GM19035 (cell line): ENCODE measurements around the gene CRISPLD2.

Source experiments
- ATAC-seq: cut with Tn5 transposase; IDR thresholded peaks from one replicate; pipeline ENCODE4 v1.9.1; 2021; ENCODE audit not compliant: unreplicated experiment

Gene CRISPLD2

DNA sequence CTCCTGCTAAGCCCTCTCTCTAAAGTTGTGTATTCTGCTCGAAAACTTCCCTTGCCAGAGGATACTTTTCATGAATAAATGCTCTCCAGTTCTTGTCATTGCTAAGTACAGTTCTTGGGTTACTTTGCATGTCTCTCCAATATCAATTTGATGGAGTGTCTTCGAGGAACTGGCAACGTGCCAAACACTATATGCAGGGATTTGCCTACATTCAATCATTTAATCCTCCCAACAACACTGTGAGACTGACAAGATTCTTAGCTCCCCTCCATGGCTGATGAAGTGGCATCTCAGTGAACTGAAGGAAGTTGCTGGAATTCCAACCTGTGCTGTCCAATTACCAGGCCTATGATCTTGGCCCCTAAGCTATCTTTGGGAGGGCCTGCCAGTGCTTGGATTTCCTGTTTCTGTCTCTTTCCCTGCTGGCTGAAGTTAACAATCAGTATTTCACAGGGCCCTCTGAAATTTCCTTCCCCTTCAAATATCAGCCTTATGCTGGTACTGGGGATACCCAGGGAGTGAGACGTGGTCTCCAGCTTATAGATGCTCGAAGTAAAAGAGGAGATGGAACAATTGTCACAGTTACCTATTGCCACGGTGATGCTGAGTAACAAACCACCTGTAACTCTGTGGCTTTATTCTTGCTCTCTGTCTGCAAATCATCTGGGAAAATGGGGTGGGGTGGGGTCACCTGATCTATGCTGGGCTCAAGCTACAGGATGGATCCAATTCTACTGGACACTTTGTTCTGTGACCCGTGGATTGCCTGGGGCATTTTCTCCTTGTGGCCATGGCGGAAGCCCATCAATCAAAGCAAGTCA is 19.4 kb upstream of the CRISPLD2 start:
- no peak for ATAC-seq

DNA sequence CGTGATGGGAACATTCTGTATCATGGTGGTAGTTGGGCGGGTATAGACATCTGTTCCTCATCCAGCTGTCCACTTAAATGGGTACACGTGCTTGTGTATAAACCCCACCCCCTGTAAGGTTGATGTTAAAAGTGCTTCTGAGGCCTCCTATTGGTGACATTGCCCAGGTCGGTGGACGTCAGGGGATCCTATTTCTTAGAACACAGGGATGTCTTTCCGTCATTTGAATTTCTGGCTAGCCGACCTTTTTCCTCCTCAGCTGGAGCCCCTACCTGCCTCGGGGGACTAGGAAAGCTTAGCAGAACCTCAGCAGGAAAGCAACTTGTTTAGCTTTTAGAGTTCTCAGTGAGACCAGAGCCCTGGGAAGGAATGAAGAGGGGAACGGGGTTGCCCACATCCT is 16.6 kb upstream of the CRISPLD2 start:
- ATAC-seq: no peak

DNA sequence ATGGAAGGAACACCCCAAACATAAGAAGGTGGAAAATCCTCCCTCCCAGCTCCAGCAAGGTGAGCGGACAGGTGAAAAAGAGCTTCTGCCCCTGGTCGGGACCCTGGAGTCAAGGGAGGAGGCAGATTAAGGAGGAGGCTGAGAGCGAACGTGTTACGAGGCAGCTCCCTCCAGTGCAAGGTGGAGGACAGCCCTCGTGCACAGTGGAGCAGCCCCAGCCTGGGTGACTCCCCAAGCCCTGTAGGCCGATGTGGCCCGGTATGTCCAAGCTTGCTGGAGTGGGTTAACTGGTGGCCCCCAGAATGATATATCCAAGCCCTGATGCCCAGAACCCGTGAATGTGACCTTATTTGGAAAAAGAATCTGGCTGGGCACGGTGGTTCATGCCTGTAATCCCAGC is 15.5 kb upstream of the CRISPLD2 start:
- ATAC-seq: no peak

DNA sequence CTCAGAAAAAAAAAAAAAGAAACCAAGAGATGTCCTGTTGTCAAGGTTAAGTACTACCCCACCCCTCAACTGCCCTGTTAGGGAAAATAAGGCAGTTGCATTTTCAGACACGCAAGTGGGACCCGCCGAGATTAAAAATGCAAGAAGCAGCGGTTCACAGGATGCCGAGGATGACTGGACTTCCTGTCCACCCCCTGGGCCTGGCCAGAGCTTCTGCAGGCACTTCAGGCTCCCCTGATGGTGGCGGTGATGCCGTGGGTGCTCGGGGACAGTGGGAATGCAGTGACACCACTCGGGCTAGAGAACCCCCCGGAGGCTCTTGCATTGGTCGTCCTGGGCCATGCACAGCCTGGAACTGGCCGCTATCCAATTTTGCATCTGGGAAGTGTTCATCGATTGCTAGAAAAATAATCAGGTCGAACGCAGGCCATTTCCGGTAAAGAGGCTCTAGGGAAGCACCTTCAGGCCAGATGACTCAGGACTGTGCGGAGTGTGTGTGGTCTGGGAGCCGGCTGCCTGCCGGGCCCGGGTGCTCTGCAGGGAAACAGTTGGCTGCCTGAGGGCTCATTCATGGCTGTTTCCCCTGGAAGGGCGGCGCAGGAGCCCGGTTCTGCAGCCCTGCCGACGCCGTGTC is 13.4 kb upstream of the CRISPLD2 start:
- no peak for ATAC-seq

DNA sequence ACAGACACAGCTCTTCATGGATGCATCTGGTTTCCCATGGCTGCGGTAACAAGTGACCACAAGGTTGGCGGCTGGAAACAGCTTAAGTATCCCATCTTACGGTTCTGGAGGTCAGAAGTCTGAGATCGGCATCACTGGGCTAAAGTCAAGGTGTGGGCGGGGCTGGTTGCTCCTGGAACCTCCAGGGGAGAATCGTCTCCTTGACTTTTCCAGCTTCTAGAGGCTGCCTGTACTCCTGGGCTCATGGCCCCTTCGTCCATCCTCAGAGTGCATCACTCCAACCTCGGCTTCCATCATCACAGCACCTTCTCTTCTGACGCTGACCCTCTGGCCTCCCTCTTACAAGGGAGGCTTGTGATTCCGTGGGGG is 12.9 kb upstream of the CRISPLD2 start:
- no peak for ATAC-seq

DNA sequence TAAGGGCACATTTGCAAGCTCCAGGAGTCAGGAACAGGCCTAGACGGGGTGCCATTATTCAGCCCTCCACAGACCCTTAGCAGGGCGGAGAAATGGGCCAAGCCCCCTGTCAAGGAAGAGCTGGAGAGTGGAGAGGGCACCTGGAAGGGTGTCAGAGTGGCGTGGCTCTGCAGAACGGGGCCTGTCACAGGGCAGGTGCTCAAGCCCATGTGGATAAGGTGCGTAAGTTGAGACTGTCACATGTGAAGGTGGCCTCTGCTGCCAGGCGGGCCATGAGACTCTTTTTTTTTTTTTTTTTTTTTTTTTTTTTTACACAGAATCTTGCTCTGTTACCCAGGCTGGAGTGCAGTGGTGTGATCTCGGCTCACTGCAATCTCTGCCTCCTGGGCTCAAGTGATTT is 12.0 kb upstream of the CRISPLD2 start:
- no peak for ATAC-seq

DNA sequence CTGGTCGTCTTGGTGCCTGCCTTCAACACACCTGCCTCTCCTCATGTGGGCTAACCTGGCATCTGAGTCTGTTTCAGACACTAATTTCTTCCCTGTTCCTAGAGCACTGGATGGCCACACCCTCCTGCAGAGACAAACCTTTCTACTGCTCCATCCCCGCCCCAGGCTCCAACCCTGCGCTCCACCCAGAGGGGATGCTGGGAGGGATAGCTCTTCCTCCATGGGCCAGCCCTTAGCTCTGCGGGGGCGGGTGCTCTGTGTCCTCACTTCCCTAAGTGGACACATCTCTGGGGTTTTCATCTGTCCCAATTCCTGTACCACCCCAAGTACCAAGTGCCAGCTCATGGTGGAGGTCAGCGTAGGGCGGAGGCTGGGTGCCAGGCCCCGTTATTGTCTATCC is 11.0 kb upstream of the CRISPLD2 start:
- ATAC-seq: no peak

DNA sequence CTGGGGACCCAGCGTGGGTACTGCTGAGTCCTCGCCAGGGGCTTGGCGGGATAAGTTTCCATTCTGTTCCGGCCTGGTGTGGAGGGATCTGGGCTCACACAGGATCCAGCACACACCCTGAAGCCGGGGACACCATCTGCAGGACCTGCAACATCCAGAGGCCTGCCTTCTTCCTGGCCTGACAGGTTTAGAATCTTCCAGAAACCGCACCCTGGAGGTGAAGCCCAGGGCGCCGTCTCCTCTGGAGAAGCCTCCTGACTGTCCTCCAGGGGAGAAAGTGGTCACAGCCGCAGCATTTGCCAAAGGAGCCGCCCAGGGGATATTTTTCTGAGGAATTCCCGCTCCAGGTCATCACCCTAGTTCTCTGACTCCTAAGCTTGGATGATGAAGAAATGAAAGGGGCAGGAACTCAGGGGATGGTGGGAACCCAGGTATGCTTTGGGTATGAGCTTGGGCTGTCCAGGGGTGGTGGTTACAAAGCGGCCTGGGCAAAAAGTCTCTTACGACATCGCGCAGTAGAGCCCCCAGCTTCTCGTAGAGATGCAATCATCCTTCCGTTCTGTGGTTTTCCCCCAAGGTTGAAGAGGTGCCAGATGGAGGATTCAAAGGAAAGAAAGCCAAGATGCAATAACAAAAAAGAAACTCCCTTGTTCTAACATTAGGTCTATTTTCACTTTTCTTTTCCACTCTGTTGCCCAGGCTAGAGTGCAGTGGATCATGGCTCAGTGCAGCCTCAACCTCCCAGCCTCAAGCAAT is 9.1 kb upstream of the CRISPLD2 start:
- ATAC-seq: no peak

DNA sequence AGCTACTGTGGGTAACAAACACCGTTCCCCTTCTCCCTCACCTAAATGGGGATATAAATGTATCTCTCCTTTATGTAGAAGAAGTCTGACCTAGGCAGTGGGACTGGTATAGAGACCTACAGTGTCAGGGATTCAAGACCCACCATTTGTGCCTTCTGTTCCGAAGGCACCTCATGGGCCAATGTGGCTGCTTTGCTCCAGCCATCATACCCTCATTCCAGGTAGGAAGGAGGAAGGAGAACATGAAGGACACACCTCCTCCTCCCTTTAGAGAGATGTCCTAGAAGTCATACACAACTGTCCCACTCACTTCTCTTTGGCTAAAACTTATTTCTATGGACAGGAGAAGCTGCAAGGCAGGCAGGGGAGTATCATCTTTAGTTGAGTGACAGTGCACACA is 8.3 kb upstream of the CRISPLD2 start:
- no peak for ATAC-seq

DNA sequence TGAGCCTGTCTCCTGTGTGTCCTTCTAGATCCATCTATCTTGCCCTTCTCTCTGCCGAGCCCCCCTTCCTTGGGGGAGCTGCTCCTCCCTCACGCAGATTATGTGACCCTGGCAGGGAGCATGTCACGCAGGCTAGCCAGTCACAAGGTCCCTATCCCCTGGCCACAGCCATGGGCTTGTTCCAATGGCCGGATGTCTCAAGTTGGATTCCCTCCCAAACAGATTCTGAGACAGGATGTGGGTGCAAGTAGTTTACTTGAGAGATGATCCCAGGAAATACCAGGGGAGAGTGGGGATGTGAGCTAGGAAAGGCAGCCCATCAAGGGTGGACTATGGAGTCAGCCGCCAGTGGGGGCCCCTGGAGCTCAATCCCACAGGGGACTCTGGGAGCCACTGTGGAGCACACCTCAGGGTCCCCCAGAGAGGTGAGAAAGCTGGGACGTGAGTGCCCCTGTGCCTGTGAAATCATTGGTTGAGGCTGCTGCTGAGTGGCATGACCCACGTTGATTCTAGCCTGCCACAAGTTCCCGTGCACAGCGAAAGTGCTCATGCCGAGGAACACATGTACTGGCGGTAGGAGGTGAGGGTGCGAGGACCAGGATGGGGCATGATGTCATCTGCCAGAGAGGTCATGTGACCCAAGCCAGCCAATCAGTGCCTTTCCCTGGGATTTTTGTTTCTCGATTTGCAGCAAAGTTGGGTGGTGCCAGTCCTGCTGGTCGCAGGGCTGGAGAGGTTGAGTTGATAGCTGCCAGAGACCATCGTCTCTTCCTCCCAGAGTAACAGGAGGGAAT is 6.4 kb upstream of the CRISPLD2 start:
- ATAC-seq: no peak

DNA sequence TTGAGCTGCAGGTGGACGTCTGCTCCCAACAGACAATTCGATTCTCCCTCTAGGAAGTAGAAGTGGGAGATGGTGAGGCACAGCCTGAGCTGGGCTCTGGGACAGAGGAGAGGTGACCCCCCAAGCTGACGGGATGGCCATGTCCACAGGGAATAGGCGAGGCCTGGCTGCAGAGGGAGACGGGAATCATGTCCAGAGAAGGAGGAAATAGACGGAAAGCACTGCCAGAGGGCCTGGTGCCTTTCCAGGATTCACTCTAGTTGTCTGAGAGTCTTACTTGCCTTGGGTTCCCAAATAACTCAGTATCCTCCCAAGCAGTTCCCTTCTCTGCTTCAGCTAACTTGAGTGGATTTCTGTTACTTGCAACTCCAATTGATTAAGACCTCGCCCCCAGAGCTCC is 4.3 kb upstream of the CRISPLD2 start:
- ATAC-seq: no peak

DNA sequence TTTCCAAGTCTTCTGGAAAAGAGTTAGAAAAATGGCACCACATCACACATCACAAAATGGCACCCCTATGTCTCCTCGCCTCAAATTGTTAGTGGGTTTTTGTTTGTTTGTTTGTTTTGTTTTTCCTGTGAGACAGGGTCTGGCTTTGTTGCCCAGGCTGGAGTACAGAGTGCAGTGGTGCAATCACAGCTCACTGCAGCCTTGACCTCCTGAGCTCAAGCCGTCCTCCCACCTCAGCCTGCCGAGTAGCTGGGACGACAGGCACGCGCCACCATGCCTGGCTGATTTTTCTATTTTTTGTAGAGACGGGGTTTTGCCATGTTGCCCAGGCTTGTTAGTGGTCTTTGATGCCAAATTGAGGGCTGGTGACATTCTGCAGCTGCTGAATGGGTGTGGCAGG is 3.8 kb upstream of the CRISPLD2 start:
- ATAC-seq: no peak

DNA sequence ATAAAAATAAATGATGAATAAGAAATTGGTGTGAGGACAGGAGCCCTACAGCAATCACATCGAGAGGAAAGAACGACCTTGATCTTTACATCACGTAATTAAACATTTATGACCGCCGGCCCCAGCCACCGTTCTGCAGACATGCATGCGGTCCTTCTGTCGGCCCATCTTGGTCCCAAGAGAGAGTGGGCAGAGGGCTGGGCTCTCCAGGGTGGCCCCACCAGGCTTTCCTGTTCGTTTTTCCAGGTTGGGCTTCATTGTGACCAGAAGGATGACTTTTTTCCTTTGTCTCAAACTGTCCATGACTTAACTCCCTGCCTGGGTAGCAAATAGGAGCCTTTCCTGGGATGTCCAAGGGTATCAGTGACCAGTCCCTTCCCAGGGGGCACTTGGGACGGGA is 3.3 kb upstream of the CRISPLD2 start:
- no peak for ATAC-seq

DNA sequence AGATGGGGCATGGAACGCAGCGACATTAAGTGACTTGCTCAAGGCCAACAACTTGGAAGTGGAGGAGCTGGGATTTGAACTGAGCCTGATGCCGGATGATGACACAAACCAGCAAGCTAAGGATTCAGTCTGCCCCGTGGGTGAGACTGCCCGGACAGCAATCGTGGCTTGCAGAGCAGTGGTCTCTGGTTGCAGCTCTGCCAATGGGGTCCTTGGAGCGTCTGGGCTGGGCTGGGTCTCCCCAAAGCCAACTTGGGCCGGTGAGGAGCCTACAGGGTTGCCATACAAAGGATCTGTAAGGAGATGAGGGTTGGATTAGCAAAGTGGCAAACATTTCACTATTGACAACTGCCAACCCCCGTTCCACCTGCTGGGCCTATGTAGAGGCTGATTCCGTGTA is 2.6 kb upstream of the CRISPLD2 start:
- ATAC-seq: no peak

DNA sequence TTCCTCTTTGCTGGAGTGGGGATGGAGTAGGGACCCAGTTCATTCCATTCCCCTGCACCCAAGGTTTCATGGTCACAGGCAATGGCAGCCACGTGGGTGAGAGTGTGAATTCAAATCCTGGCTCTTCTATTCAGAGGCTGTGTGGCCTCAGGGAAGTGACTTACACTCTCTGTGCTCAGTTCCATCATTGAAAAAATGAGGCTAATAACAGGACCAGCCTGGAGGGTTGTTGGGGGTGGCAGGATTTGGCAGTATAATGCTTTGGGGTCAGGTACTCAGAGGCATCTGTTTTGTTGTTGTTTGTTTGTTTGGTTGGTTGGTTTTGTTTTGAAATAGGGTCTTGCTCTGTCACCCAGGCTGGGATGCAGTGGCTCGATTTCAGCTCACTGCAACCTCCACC is 2.2 kb upstream of the CRISPLD2 start:
- no peak for ATAC-seq

DNA sequence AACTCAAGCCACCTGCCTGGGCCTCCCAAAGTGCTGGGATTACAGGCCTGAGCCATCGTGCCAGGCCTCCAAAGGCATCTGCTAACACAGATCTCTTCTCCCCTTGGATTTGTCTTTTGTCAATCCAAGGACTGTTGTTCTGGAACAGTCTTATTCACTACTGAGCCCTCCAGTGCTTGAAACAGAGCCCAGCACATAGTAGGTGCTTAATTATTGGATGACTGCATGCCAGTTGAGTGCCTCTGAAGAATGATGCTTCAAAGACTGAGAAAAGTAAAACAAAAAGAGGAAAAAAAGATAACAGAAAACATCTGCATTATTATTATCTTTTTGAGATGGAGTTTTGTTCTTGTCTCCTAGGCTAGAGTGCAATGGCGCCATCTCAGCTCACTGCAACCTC is 1.7 kb upstream of the CRISPLD2 start:
- ATAC-seq: no peak

DNA sequence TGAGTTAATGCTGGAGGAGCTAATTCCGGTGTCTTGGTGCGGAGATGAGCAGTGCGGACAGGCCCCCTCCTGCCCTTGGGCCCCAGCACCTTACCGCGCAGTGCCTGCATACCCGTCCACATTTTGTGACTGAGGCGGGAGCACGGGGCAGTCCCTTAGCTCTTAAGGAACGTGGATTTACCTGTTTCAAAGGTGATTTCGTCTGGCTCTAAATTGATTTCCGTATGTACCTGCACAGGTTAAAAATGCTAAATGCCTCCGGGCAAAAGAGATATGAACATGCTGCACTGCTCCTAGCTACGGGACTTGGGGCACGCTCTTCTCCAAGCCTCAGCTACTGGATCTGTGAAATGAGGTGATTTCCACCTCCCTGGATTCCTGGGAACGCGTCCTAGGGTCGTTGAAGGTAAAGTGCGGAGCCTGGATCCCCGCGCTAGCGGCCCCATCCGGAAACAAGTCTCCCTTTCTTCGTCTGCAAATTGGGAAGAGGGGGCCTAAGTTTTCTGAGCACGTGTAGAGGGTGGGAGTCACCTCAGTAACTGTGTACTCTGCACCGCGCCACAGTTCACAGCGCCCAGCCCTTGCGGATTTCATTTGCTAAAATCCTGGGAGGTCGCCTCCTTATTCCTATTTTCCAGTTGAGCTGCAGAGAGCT is 669 bp upstream of the CRISPLD2 start:
- no peak for ATAC-seq

DNA sequence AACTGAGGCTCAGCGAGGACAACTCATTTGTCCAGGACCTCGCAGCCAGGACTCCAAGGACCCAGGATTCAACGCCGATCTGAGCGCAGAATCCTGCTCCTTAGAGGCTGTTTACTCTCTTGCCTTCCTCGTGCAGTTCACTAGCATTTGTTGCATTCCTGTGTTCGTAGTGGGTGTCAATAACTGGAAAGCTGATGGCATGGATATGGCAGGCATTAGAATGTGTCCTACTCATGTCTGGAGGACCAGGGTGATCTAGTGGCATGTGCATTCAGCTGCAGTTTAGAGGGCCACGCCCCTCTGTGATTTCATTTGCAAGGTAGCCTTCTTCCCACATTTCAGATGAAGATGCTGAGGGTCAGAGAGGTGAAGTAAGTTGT is 510 bp downstream of the CRISPLD2 start:
- no peak for ATAC-seq

DNA sequence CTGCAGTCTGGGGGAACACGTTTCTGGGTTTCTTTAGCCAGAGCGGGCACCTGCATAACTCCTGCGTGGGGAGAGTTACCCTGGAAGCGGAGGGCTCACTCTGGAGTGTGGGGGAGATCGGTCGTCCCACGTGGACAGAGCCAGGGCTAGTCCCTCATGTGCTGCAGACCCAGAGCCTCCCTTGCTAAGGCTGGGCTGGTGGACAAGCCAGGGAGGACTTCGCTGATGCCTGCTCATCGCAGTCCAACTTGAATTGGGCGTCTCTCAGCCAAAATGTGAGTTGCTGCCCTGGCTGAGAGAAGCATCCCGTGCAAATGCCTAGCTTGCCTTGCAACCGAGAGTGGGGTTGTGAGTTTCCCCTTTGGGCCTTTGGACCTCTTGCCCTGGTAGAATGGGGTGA is 986 bp downstream of the CRISPLD2 start:
- no peak for ATAC-seq

DNA sequence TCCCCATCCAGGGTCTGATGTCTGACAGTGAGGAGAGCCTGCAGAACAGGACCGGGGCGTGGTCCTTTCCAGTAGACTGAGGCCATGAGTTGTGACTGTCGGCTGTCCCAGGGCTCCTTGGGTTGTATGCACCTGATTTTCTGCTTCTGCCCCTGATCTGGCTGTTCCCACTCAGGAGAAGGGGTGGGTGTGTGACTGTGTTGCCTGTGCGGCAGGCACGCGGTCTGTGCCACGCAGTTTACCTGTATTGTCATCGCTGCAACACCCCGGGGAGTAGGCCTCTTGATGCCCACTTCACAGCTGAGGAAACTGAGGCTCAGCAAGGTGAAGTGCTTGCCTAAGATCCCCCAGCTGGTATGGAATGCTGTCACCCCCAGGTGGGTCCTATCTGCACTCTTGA is 1.4 kb downstream of the CRISPLD2 start:
- ATAC-seq: no peak
